ENCODE data around the gene PIGC.

The PIGC gene

GRCh38 chr1:172401477-172401876 is 42.4 kb downstream of the PIGC start:
- Histone ChIP-seq H3K27ac (ENCODE audit: insufficient read depth in 1 of 2, low read depth in 1 of 2, low read length in 2 of 2, poor library complexity in 1 of 2, severe bottlenecking in 2 of 2) (no peak overlapping the region), H3K9me3 (ENCODE audit: control extremely low read depth in 1 of 5, control insufficient read depth in 4 of 5, insufficient read depth in 2 of 5, low read depth in 1 of 5, low read length in 4 of 5) (no peaks in the 10 kb centered on the region), H3K36me3 (ENCODE audit: control insufficient read depth in 4 of 4, insufficient read depth in 4 of 4, low read length in 3 of 4) (no peaks in the 10 kb centered on the region), H3K27me3 (replicated peaks in 2 of 5; ENCODE audit: control insufficient read depth in 4 of 5, insufficient read depth in 5 of 5, low read length in 4 of 5) (no peaks in the 10 kb centered on the region), H3K4me3 (ENCODE audit: control insufficient read depth in 1 of 7, extremely low read depth in 1 of 7, insufficient read depth in 4 of 7, low read depth in 2 of 7, low read length in 6 of 7) (no peak overlapping the region), H3K4me1 (ENCODE audit: control extremely low read depth in 1 of 4, control insufficient read depth in 4 of 4, insufficient read depth in 4 of 4, low read length in 3 of 4) (peaks cover 0 to 4% (median 2%) of the 10 kb centered on the region in 4 experiments)
- POLR2A ChIA-PET, result no interaction called here
- CTCF ChIA-PET, result interaction anchor here (1.3 to 6.9 kb wide), 5 partner anchors 19 to 398 kb away, joined by 3 to 66 read pairs (median 5); no protein-coding TSS in a partner anchor
- DNase-seq, result no peak

- ChIA-PET CTCF (interaction anchor here (1.5 to 6.9 kb wide), 7 partner anchors 11 to 398 kb away, joined by 3 to 66 read pairs (median 5); no protein-coding TSS in a partner anchor), POLR2A (no interaction called here)
- Histone ChIP-seq H3K4me1 (ENCODE audit: control extremely low read depth in 1 of 4, control insufficient read depth in 4 of 4, insufficient read depth in 4 of 4, low read length in 3 of 4) (peaks cover 0 to 4% (median 2%) of the 10 kb centered on the region in 4 experiments), H3K27me3 (replicated peaks in 2 of 5; ENCODE audit: control insufficient read depth in 4 of 5, insufficient read depth in 5 of 5, low read length in 4 of 5) (no peaks in the 10 kb centered on the region), H3K27ac (ENCODE audit: insufficient read depth in 1 of 2, low read depth in 1 of 2, low read length in 2 of 2, poor library complexity in 1 of 2, severe bottlenecking in 2 of 2) (no peak overlapping the region), H3K9me3 (ENCODE audit: control extremely low read depth in 1 of 5, control insufficient read depth in 4 of 5, insufficient read depth in 2 of 5, low read depth in 1 of 5, low read length in 4 of 5) (no peaks in the 10 kb centered on the region), H3K36me3 (ENCODE audit: control insufficient read depth in 4 of 4, insufficient read depth in 4 of 4, low read length in 3 of 4) (no peaks in the 10 kb centered on the region), H3K4me3 (ENCODE audit: control insufficient read depth in 1 of 7, extremely low read depth in 1 of 7, insufficient read depth in 4 of 7, low read depth in 2 of 7, low read length in 6 of 7) (no peak overlapping the region)
- no peak for DNase-seq
- 88% methylated on average over 1 of the region's 1 CpG for WGBS (ENCODE audit: insufficient coverage)
Observed at GRCh38 chr1:172400722-172401105, 43.2 kb downstream of the PIGC start.

GRCh38 chr1:172399756-172400721 is 43.8 kb downstream of the PIGC start:
- H3K27ac ChIP-seq (ENCODE audit: insufficient read depth in 1 of 2, low read depth in 1 of 2, low read length in 2 of 2, poor library complexity in 1 of 2, severe bottlenecking in 2 of 2), result no peak overlapping the region
- H3K36me3 ChIP-seq (ENCODE audit: control insufficient read depth in 4 of 4, insufficient read depth in 4 of 4, low read length in 3 of 4), result no peaks in the 10 kb centered on the region
- no peaks in the 10 kb centered on the region for H3K9me3 ChIP-seq (ENCODE audit: control extremely low read depth in 1 of 5, control insufficient read depth in 4 of 5, insufficient read depth in 2 of 5, low read depth in 1 of 5, low read length in 4 of 5)
- WGBS (ENCODE audit: insufficient coverage), result 100% methylated on average over 3 of the region's 6 CpGs
- no peak overlapping the region for H3K4me3 ChIP-seq (ENCODE audit: control insufficient read depth in 1 of 7, extremely low read depth in 1 of 7, insufficient read depth in 4 of 7, low read depth in 2 of 7, low read length in 6 of 7)
- H3K4me1 ChIP-seq (ENCODE audit: control extremely low read depth in 1 of 4, control insufficient read depth in 4 of 4, insufficient read depth in 4 of 4, low read length in 3 of 4), result peaks cover 0 to 4% (median 2%) of the 10 kb centered on the region in 4 experiments
- ChIA-PET POLR2A (no interaction called here), CTCF (interaction anchor here (0.7 to 6.9 kb wide), 20 partner anchors 11 to 600 kb away, joined by 3 to 66 read pairs (median 4); no protein-coding TSS in a partner anchor)
- DNase-seq, result no peak
- H3K27me3 ChIP-seq (replicated peaks in 2 of 5; ENCODE audit: control insufficient read depth in 4 of 5, insufficient read depth in 5 of 5, low read length in 4 of 5), result no peaks in the 10 kb centered on the region

- ChIA-PET POLR2A (no interaction called here), CTCF (interaction anchor here (0.7 to 6.9 kb wide), 20 partner anchors 12 to 599 kb away, joined by 3 to 66 read pairs (median 4); no protein-coding TSS in a partner anchor)
- Histone ChIP-seq H3K4me1 (ENCODE audit: control extremely low read depth in 1 of 4, control insufficient read depth in 4 of 4, insufficient read depth in 4 of 4, low read length in 3 of 4) (peaks cover 6 to 11% (median 7%) of the 10 kb centered on the region in 4 experiments), H3K4me3 (ENCODE audit: control insufficient read depth in 1 of 7, extremely low read depth in 1 of 7, insufficient read depth in 4 of 7, low read depth in 2 of 7, low read length in 6 of 7) (peak overlapping the region in 4 of 7 experiments; percentile 15 to 67 (median 36)), H3K27me3 (replicated peaks in 2 of 5; ENCODE audit: control insufficient read depth in 4 of 5, insufficient read depth in 5 of 5, low read length in 4 of 5) (no peaks in the 10 kb centered on the region), H3K9me3 (ENCODE audit: control extremely low read depth in 1 of 5, control insufficient read depth in 4 of 5, insufficient read depth in 2 of 5, low read depth in 1 of 5, low read length in 4 of 5) (no peaks in the 10 kb centered on the region), H3K27ac (ENCODE audit: insufficient read depth in 1 of 2, low read depth in 1 of 2, low read length in 2 of 2, poor library complexity in 1 of 2, severe bottlenecking in 2 of 2) (no peak overlapping the region), H3K36me3 (ENCODE audit: control insufficient read depth in 4 of 4, insufficient read depth in 4 of 4, low read length in 3 of 4) (no peaks in the 10 kb centered on the region)
- 72% methylated on average over 6 of the region's 9 CpGs for WGBS (ENCODE audit: insufficient coverage)
- DNase-seq, result peak; percentile 36 to 68 (median 59)
Observed at GRCh38 chr1:172398970-172399755, 44.7 kb downstream of the PIGC start.

GRCh38 chr1:172398193-172398592 is 45.7 kb downstream of the PIGC start:
- ChIA-PET POLR2A (no interaction called here), CTCF (interaction anchor here (1.1 to 6.9 kb wide), 5 partner anchors 40 to 395 kb away, joined by 3 to 66 read pairs (median 4); no protein-coding TSS in a partner anchor)
- Histone ChIP-seq H3K36me3 (ENCODE audit: control insufficient read depth in 4 of 4, insufficient read depth in 4 of 4, low read length in 3 of 4) (no peaks in the 10 kb centered on the region), H3K27ac (ENCODE audit: insufficient read depth in 1 of 2, low read depth in 1 of 2, low read length in 2 of 2, poor library complexity in 1 of 2, severe bottlenecking in 2 of 2) (no peak overlapping the region), H3K4me1 (ENCODE audit: control extremely low read depth in 1 of 4, control insufficient read depth in 4 of 4, insufficient read depth in 4 of 4, low read length in 3 of 4) (peaks cover 12 to 20% (median 15%) of the 10 kb centered on the region in 4 experiments), H3K4me3 (ENCODE audit: control insufficient read depth in 1 of 7, extremely low read depth in 1 of 7, insufficient read depth in 4 of 7, low read depth in 2 of 7, low read length in 6 of 7) (no peak overlapping the region), H3K9me3 (ENCODE audit: control extremely low read depth in 1 of 5, control insufficient read depth in 4 of 5, insufficient read depth in 2 of 5, low read depth in 1 of 5, low read length in 4 of 5) (no peaks in the 10 kb centered on the region), H3K27me3 (replicated peaks in 2 of 5; ENCODE audit: control insufficient read depth in 4 of 5, insufficient read depth in 5 of 5, low read length in 4 of 5) (no peaks in the 10 kb centered on the region)
- no peak for DNase-seq
- no CpG with 5 or more reads among the region's 2 CpGs for WGBS (ENCODE audit: insufficient coverage)

GRCh38 chr1:172397633-172398032 is 46.2 kb downstream of the PIGC start:
- H3K9me3 ChIP-seq (ENCODE audit: control extremely low read depth in 1 of 5, control insufficient read depth in 4 of 5, insufficient read depth in 2 of 5, low read depth in 1 of 5, low read length in 4 of 5), result no peaks in the 10 kb centered on the region
- H3K27me3 ChIP-seq (replicated peaks in 2 of 5; ENCODE audit: control insufficient read depth in 4 of 5, insufficient read depth in 5 of 5, low read length in 4 of 5), result no peaks in the 10 kb centered on the region
- DNase-seq, result no peak
- no peaks in the 10 kb centered on the region for H3K36me3 ChIP-seq (ENCODE audit: control insufficient read depth in 4 of 4, insufficient read depth in 4 of 4, low read length in 3 of 4)
- ChIA-PET POLR2A (no interaction called here), CTCF (interaction anchor here (1.1 to 6.9 kb wide), 6 partner anchors 18 to 395 kb away, joined by 3 to 66 read pairs (median 4); no protein-coding TSS in a partner anchor)
- H3K27ac ChIP-seq (ENCODE audit: insufficient read depth in 1 of 2, low read depth in 1 of 2, low read length in 2 of 2, poor library complexity in 1 of 2, severe bottlenecking in 2 of 2), result no peak overlapping the region
- no peak overlapping the region for H3K4me3 ChIP-seq (ENCODE audit: control insufficient read depth in 1 of 7, extremely low read depth in 1 of 7, insufficient read depth in 4 of 7, low read depth in 2 of 7, low read length in 6 of 7)
- no CpG with 5 or more reads among the region's 2 CpGs for WGBS (ENCODE audit: insufficient coverage)
- peaks cover 12 to 23% (median 15%) of the 10 kb centered on the region in 4 experiments for H3K4me1 ChIP-seq (ENCODE audit: control extremely low read depth in 1 of 4, control insufficient read depth in 4 of 4, insufficient read depth in 4 of 4, low read length in 3 of 4)

Data from common myeloid progenitor, CD34-positive (primary cell).